HG03025 (cell line): ENCODE results near the gene DBF4B.
A peak's percentile ranks its signal among the peaks of the same experiment; 100 is the strongest.

ENCODE experiments used
- ATAC-seq: cut with Tn5 transposase; IDR thresholded peaks from one replicate; pipeline ENCODE4 v1.9.1; 2021; ENCODE audit warnings: mild to moderate bottlenecking, moderate library complexity; ENCODE audit not compliant: unreplicated experiment, low FRiP score

DBF4B gene

GRCh38 chr17:44775136-44775837 lies 66.8 kb downstream of the DBF4B start:
- peak; percentile 66 for ATAC-seq

- ATAC-seq: no peak
Observed at GRCh38 chr17:44775838-44776621, 67.6 kb downstream of the DBF4B start.

GRCh38 chr17:44776628-44777393 lies 68.3 kb downstream of the DBF4B start:
- no peak for ATAC-seq

GRCh38 chr17:44777394-44778348 lies 69.2 kb downstream of the DBF4B start:
- ATAC-seq: no peak

GRCh38 chr17:44778656-44779210 lies 70.3 kb downstream of the DBF4B start:
- no peak for ATAC-seq

- ATAC-seq: no peak
Observed at GRCh38 chr17:44779211-44780025, 71.0 kb downstream of the DBF4B start.

GRCh38 chr17:44780161-44780560 lies 71.7 kb downstream of the DBF4B start:
- ATAC-seq: no peak

- no peak for ATAC-seq
Observed at GRCh38 chr17:44780845-44781480, 72.5 kb downstream of the DBF4B start.

- no peak for ATAC-seq
Observed at GRCh38 chr17:44781551-44782325, 73.3 kb downstream of the DBF4B start.

GRCh38 chr17:44782326-44782850 lies 73.9 kb downstream of the DBF4B start:
- ATAC-seq: no peak

GRCh38 chr17:44785921-44786320 lies 77.5 kb downstream of the DBF4B start:
- no peak for ATAC-seq

- no peak for ATAC-seq
Observed at GRCh38 chr17:44786551-44787081, 78.2 kb downstream of the DBF4B start.

- ATAC-seq: no peak
Observed at GRCh38 chr17:44787271-44787940, 78.9 kb downstream of the DBF4B start.

GRCh38 chr17:44788139-44788538 lies 79.7 kb downstream of the DBF4B start:
- ATAC-seq: no peak

GRCh38 chr17:44792276-44792675 lies 83.8 kb downstream of the DBF4B start:
- ATAC-seq: no peak

GRCh38 chr17:44793885-44794842 lies 85.7 kb downstream of the DBF4B start:
- no peak for ATAC-seq
